HepG2 (cell line): ENCODE results near the gene CEP76. TPM values are rescaled to one million over a fixed set of nuclear protein-coding genes. Genes with fewer than 3 reads are reported as not detected.

Experiments
- AKNA ChIP-seq: sonication (generic); formaldehyde crosslinking; IDR thresholded peaks from 2 replicates; pipeline ENCODE4 v1.4.0; 2020; ENCODE audit warnings: missing genetic modification reagents, borderline replicate concordance
- ATF2 ChIP-seq: sonication (generic); formaldehyde crosslinking; IDR thresholded peaks from 2 replicates; pipeline ENCODE4 v1.4.0; 2020; ENCODE audit warnings: missing genetic modification reagents
- CREB1 ChIP-seq, 2 experiments: fragments of 450-650 bp in 1 of 2; IDR thresholded peaks; 2 replicates each; pipeline ENCODE4 v1.6.1; 2016 to 2017; ENCODE audit warnings: control low read depth in 1 of 2, mild to moderate bottlenecking in 1 of 2, missing compliant biosample characterization in 1 of 2, missing genetic modification characterization in 1 of 2
- KLF16 ChIP-seq, 2 experiments: sonication (generic) in 1 of 2; formaldehyde crosslinking in 1 of 2; IDR thresholded peaks; 2 replicates each; pipeline versions ENCODE4 v1.6.1 to v1.8.0; 2016 to 2023; ENCODE audit warnings: missing genetic modification reagents in 2 of 2, missing compliant biosample characterization in 1 of 2
- LRRFIP1 ChIP-seq: sonication (generic); formaldehyde crosslinking; conservative IDR thresholded peaks from 2 replicates; pipeline ENCODE4 v1.4.0; 2020; ENCODE audit warnings: missing genetic modification reagents
- MZF1 ChIP-seq: sonication (generic); formaldehyde crosslinking; IDR thresholded peaks from 2 replicates; pipeline ENCODE4 v1.8.1; 2023; ENCODE audit warnings: mild to moderate bottlenecking, missing genetic modification reagents, borderline replicate concordance
- NCOA1 ChIP-seq: sonication (generic); formaldehyde crosslinking; IDR thresholded peaks from 2 replicates; pipeline ENCODE4 v1.9.0; 2021; ENCODE audit warnings: missing genetic modification reagents
- SRSF4 ChIP-seq: fragments of 200-400 bp; formaldehyde crosslinking; IDR thresholded peaks from one replicate; pipeline ENCODE4 v1.6.1; 2018; ENCODE audit warnings: mild to moderate bottlenecking, low read depth, low read length, moderate library complexity; ENCODE audit not compliant: poor library complexity, severe bottlenecking
- XBP1 ChIP-seq: sonication (generic); formaldehyde crosslinking; IDR thresholded peaks from 2 replicates; pipeline ENCODE4 v1.5.0; 2020; ENCODE audit warnings: missing genetic modification reagents
- ZNF205 ChIP-seq: IDR thresholded peaks from 2 replicates; pipeline ENCODE4 v1.6.1; 2018; ENCODE audit warnings: missing biosample characterization, missing genetic modification reagents
- ZNF558 ChIP-seq: sonication (generic); formaldehyde crosslinking; IDR thresholded peaks from 2 replicates; pipeline ENCODE4 v1.9.0; 2022; ENCODE audit warnings: mild to moderate bottlenecking, missing genetic modification reagents, borderline replicate concordance
- ZNF639 ChIP-seq: conservative IDR thresholded peaks from 2 replicates; pipeline ENCODE4 v1.6.1; 2018; ENCODE audit warnings: missing genetic modification reagents
- ZSCAN12 ChIP-seq: sonication (generic); formaldehyde crosslinking; IDR thresholded peaks from 2 replicates; pipeline ENCODE4 v1.9.0; 2021; ENCODE audit warnings: mild to moderate bottlenecking, missing genetic modification reagents
- polyA plus RNA-seq, 8 experiments: library from polyadenylated mRNA; depleted of rRNA in 3 of 8; stranded (reverse) in 7 of 8; unstranded in 1 of 8; fragments of >200 nt; fragmentation: Illumina TruSeq in 4 of 8; extraction: Trizol in 4 of 8; gene quantifications; 2 replicates each; pipeline versions ENCODE4 v1.2.1 to v1.2.3, GENCODE V29; 2011 to 2016; ENCODE audit warnings: low read depth in 4 of 8, missing spikeins in 1 of 8, mixed read lengths in 1 of 8; ENCODE audit not compliant: insufficient read depth in 1 of 8
- total RNA-seq, 5 experiments: library from RNA; depleted of rRNA; stranded (reverse); fragments of >200 nt; fragmentation: Illumina TruSeq; extraction: Trizol; gene quantifications; 2 replicates each; pipeline ENCODE4 v1.2.3, GENCODE V29; 2016; ENCODE audit warnings: low read depth in 1 of 5

The CEP76 gene
- total and polyA plus RNA-seq, 2 of the 13 experiments (the other 11 are each of a cell fraction or from before 2014, with no cell fraction given) = 13.9 to 15.1 TPM

- peak; percentile 30; the same call in 1 of the 2 replicates for TF ChIP-seq ATF2
- peak; percentile 29; the same call in 1 of the 2 replicates for TF ChIP-seq ZNF639 (CRISPR knock-in tag)
- 0 out of 2 replicates have a peak, but pooled peaks have one; percentile 22 for TF ChIP-seq NCOA1
- no peak for TF ChIP-seq SRSF4
- no peak for TF ChIP-seq MZF1 (CRISPR knock-in tag)
- no peak for TF ChIP-seq ZSCAN12 (CRISPR knock-in tag)
- TF ChIP-seq KLF16 (CRISPR knock-in tag; IDR thresholded peaks at IDR 0.05) = peak in 1 of 2 experiments; percentile 83; a peak in 2 of 4 replicates
- no peak for TF ChIP-seq AKNA (CRISPR knock-in tag)
- no peak for TF ChIP-seq XBP1 (CRISPR knock-in tag)
- TF ChIP-seq CREB1 (IDR thresholded peaks at IDR 0.05) = peak; percentile 54
- peak; percentile 57 for TF ChIP-seq CREB1 (CRISPR knock-in tag; IDR thresholded peaks at IDR 0.05)
- peak; percentile 76; the same call in 1 of the 2 replicates for TF ChIP-seq ZNF558 (CRISPR knock-in tag)
- no peak for TF ChIP-seq LRRFIP1 (CRISPR knock-in tag)
- TF ChIP-seq ZNF205 (CRISPR knock-in tag) = no peak; the same call in 1 of the 2 replicates
Observed at GRCh38 chr18:12702221-12703095, at the start of gene CEP76, which contains the start of gene PSMG2 (continued).
